ENCODE results near the gene ZFPM1.

- TF ChIP-seq CTCF (IDR thresholded peaks at IDR 0.05) (no peak), REST (IDR thresholded peaks at IDR 0.05; ENCODE audit: insufficient read depth in 1 of 2, low read depth in 2 of 2, low read length in 1 of 2) (no peak)
These were observed 67.0 kb downstream of the ZFPM1 start for GRCh38 chr16:88519938-88520653.

Data from Panc1 (cell line).